Measurements from ENCODE around the gene KRTAP23-1.

The KRTAP23-1 gene

GRCh38 chr21:30306884-30307283, 41.5 kb downstream of the KRTAP23-1 start:
- DNase-seq (ENCODE audit: low spot score), result no peak

- DNase-seq (ENCODE audit: low spot score), result no peak
Measured at GRCh38 chr21:30305136-30305535, 43.3 kb downstream of the KRTAP23-1 start.

Data from HuH-7.5 (cell line).